Measurements from ENCODE around the gene CHRNA10. TPM values are rescaled to one million over a fixed set of nuclear protein-coding genes. Genes with fewer than 3 reads are reported as not detected.
A peak's percentile ranks its signal among the peaks of the same experiment; 100 is the strongest.

Gene CHRNA10
- total and polyA plus RNA-seq, 2 of the 13 experiments (the other 11 are each of a cell fraction or from before 2014, with no cell fraction given) = 0.53 to 0.71 TPM

GRCh38 chr11:3642071-3642951, 28.9 kb downstream of the CHRNA10 start (continued):
- TF ChIP-seq, protein P1, sequence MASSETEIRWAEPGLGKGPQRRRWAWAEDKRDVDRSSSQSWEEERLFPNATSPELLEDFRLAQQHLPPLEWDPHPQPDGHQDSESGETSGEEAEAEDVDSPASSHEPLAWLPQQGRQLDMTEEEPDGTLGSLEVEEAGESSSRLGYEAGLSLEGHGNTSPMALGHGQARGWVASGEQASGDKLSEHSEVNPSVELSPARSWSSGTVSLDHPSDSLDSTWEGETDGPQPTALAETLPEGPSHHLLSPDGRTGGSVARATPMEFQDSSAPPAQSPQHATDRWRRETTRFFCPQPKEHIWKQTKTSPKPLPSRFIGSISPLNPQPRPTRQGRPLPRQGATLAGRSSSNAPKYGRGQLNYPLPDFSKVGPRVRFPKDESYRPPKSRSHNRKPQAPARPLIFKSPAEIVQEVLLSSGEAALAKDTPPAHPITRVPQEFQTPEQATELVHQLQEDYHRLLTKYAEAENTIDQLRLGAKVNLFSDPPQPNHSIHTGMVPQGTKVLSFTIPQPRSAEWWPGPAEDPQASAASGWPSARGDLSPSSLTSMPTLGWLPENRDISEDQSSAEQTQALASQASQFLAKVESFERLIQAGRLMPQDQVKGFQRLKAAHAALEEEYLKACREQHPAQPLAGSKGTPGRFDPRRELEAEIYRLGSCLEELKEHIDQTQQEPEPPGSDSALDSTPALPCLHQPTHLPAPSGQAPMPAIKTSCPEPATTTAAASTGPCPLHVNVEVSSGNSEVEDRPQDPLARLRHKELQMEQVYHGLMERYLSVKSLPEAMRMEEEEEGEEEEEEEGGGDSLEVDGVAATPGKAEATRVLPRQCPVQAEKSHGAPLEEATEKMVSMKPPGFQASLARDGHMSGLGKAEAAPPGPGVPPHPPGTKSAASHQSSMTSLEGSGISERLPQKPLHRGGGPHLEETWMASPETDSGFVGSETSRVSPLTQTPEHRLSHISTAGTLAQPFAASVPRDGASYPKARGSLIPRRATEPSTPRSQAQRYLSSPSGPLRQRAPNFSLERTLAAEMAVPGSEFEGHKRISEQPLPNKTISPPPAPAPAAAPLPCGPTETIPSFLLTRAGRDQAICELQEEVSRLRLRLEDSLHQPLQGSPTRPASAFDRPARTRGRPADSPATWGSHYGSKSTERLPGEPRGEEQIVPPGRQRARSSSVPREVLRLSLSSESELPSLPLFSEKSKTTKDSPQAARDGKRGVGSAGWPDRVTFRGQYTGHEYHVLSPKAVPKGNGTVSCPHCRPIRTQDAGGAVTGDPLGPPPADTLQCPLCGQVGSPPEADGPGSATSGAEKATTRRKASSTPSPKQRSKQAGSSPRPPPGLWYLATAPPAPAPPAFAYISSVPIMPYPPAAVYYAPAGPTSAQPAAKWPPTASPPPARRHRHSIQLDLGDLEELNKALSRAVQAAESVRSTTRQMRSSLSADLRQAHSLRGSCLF (CRISPR knock-in tag; IDR thresholded peaks at IDR 0.05; ENCODE audit: borderline replicate concordance) = no peak
- TF ChIP-seq ZFY (CRISPR knock-in tag; IDR thresholded peaks at IDR 0.05) = peak; percentile 67
- TF ChIP-seq REPIN1 (CRISPR knock-in tag; IDR thresholded peaks at IDR 0.05; ENCODE audit: borderline replicate concordance, low read depth) = 0 out of 2 replicates have a peak, but pooled peaks have one; percentile 35
- TF ChIP-seq ZNF724P (CRISPR knock-in tag; IDR thresholded peaks at IDR 0.05; ENCODE audit: borderline replicate concordance) = no peak
- no peak for TF ChIP-seq KDM4B (CRISPR knock-in tag; IDR thresholded peaks at IDR 0.05)
- no peak for TF ChIP-seq KMT2B (CRISPR knock-in tag; IDR thresholded peaks at IDR 0.05)
- TF ChIP-seq NFAT5 (CRISPR knock-in tag; IDR thresholded peaks at IDR 0.05) = no peak
- TF ChIP-seq, protein P2, sequence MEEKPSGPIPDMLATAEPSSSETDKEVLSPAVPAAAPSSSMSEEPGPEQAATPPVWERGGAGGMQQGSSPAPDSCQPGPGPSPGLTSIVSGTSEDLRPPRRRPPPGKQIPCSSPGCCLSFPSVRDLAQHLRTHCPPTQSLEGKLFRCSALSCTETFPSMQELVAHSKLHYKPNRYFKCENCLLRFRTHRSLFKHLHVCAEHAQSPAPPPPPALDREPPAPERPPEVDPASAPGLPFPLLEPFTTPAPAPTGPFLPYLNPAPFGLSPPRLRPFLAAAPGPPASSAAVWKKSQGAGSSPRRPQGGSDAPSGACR (CRISPR knock-in tag; IDR thresholded peaks at IDR 0.05) = no peak
- 0 out of 2 replicates have a peak, but pooled peaks have one; percentile 9 for TF ChIP-seq CTCF (CRISPR knock-in tag; IDR thresholded peaks at IDR 0.05)
- TF ChIP-seq ATAD3A (CRISPR knock-in tag; IDR thresholded peaks at IDR 0.05) = no peak
- TF ChIP-seq ZNF207 (IDR thresholded peaks at IDR 0.05; ENCODE audit: borderline replicate concordance) = no peak
- TF ChIP-seq ZBTB33 (CRISPR knock-in tag; IDR thresholded peaks at IDR 0.05) = no peak
